ENCODE results near the gene CACNA2D3. TPM values are rescaled to one million over a fixed set of nuclear protein-coding genes. Genes with fewer than 3 reads are reported as not detected.
A peak's percentile ranks its signal among the peaks of the same experiment; 100 is the strongest.

Gene CACNA2D3
- polyA plus RNA-seq, 1 donor (not counting 4 experiments of a cell fraction or from before 2014, with no cell fraction given), result 0.08 TPM

DNA sequence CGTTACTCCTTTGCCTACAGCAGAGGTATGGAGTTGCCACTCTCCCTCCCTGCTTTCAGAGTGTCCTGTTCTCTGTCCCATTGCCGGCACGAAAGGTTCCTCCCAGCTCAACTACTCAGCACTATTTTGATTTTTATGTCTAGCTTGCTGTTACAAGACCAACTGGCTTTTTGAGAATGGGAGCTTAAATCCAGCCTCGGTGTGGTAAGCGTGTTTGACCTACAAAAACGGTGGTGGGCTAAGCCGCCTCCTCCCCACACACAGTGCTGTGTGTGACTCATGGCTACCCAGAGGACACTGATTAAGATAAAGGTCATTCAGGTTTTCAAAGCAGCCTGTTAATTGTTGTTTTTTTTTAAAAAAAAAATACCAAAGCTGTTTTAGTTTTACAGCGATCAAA is 741.0 kb downstream of the CACNA2D3 start:
- no peak for DNase-seq (ENCODE audit: low read depth, low spot score)
- Histone ChIP-seq H3K79me2 (ENCODE audit: control insufficient read depth, insufficient read depth, low read length) (no peaks in the 10 kb centered on the region), H3K4me3 (ENCODE audit: control insufficient read depth in 2 of 3, extremely low read depth in 1 of 3, insufficient read depth in 2 of 3, low read depth in 1 of 3, low read length in 3 of 3) (no peak overlapping the region), H3K9me3 (ENCODE audit: control insufficient read depth, low read depth, low read length) (no peaks in the 10 kb centered on the region), H3K9me1 (ENCODE audit: control insufficient read depth, extremely low read depth, insufficient read depth, low read length) (no peaks in the 10 kb centered on the region), H3K4me2 (ENCODE audit: control insufficient read depth, extremely low read depth, insufficient read depth, low read depth, low read length) (peak overlapping the region; percentile 49), H3K4me1 (ENCODE audit: control insufficient read depth, extremely low read depth, insufficient read depth, low read length) (peaks cover 17% of the 10 kb centered on the region), H3K9ac (ENCODE audit: control insufficient read depth, extremely low read depth, insufficient read depth, low read length) (no peak overlapping the region), H3K36me3 (ENCODE audit: control insufficient read depth in 2 of 2, extremely low read depth in 1 of 2, insufficient read depth in 2 of 2, low read length in 2 of 2) (no peaks in the 10 kb centered on the region), H2AFZ (ENCODE audit: control insufficient read depth, low read length) (peak overlapping the region; percentile 64), H4K20me1 (ENCODE audit: control insufficient read depth, extremely low read depth, insufficient read depth, low read length) (no peaks in the 10 kb centered on the region), H3K27me3 (ENCODE audit: control insufficient read depth, extremely low read depth, insufficient read depth, low read length) (no peaks in the 10 kb centered on the region), H3K27ac (ENCODE audit: control insufficient read depth, insufficient read depth, low read length) (no peak overlapping the region)
- peak; percentile 43 for FAIRE-seq
- TF ChIP-seq, protein P1, sequence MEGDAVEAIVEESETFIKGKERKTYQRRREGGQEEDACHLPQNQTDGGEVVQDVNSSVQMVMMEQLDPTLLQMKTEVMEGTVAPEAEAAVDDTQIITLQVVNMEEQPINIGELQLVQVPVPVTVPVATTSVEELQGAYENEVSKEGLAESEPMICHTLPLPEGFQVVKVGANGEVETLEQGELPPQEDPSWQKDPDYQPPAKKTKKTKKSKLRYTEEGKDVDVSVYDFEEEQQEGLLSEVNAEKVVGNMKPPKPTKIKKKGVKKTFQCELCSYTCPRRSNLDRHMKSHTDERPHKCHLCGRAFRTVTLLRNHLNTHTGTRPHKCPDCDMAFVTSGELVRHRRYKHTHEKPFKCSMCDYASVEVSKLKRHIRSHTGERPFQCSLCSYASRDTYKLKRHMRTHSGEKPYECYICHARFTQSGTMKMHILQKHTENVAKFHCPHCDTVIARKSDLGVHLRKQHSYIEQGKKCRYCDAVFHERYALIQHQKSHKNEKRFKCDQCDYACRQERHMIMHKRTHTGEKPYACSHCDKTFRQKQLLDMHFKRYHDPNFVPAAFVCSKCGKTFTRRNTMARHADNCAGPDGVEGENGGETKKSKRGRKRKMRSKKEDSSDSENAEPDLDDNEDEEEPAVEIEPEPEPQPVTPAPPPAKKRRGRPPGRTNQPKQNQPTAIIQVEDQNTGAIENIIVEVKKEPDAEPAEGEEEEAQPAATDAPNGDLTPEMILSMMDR (optimal IDR thresholded peaks at IDR 0.05 in 1 of 3, IDR thresholded peaks at IDR 0.05 in 1 of 3, conservative IDR thresholded peaks at IDR 0.05 in 1 of 3; ENCODE audit: extremely low read depth in 1 of 3, insufficient read depth in 2 of 3, low read length in 3 of 3), result no peak
- no peak for TF ChIP-seq EZH2 (IDR thresholded peaks at IDR 0.05; ENCODE audit: low read length)
- dilution Hi-C loops (cut with MboI; ENCODE audit: extremely low pct_ligation_motif_present, low sequenced_read_pairs), result no loop called here

DNA sequence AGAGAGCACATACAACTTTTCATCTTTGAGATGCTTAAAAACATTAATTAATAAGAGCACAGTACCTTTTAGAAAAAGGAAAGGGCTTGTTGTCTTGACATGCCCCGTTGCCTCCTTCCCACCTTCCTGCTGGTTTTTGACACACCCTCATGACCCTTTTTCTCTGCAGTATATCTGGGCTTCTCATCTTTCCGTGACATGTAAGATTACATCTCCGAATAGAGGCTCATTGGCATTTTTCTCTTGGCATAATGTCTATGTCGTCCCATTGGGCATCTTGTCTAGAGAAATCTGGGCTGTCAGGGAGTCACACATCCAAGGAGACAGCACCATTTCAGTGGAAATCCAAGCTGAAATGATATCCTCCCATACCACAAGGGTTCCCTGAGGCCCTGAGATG is 741.4 kb downstream of the CACNA2D3 start:
- dilution Hi-C loops (cut with MboI; ENCODE audit: extremely low pct_ligation_motif_present, low sequenced_read_pairs), result no loop called here
- Histone ChIP-seq H3K36me3 (ENCODE audit: control insufficient read depth in 2 of 2, extremely low read depth in 1 of 2, insufficient read depth in 2 of 2, low read length in 2 of 2) (no peaks in the 10 kb centered on the region), H3K4me1 (ENCODE audit: control insufficient read depth, extremely low read depth, insufficient read depth, low read length) (peaks cover 17% of the 10 kb centered on the region), H3K27ac (ENCODE audit: control insufficient read depth, insufficient read depth, low read length) (no peak overlapping the region), H3K9me3 (ENCODE audit: control insufficient read depth, low read depth, low read length) (no peaks in the 10 kb centered on the region), H3K27me3 (ENCODE audit: control insufficient read depth, extremely low read depth, insufficient read depth, low read length) (no peaks in the 10 kb centered on the region), H4K20me1 (ENCODE audit: control insufficient read depth, extremely low read depth, insufficient read depth, low read length) (no peaks in the 10 kb centered on the region), H3K79me2 (ENCODE audit: control insufficient read depth, insufficient read depth, low read length) (no peaks in the 10 kb centered on the region), H3K4me3 (ENCODE audit: control insufficient read depth in 2 of 3, extremely low read depth in 1 of 3, insufficient read depth in 2 of 3, low read depth in 1 of 3, low read length in 3 of 3) (no peak overlapping the region), H3K4me2 (ENCODE audit: control insufficient read depth, extremely low read depth, insufficient read depth, low read depth, low read length) (peak overlapping the region; percentile 49), H3K9me1 (ENCODE audit: control insufficient read depth, extremely low read depth, insufficient read depth, low read length) (no peaks in the 10 kb centered on the region), H2AFZ (ENCODE audit: control insufficient read depth, low read length) (peak overlapping the region; percentile 21), H3K9ac (ENCODE audit: control insufficient read depth, extremely low read depth, insufficient read depth, low read length) (no peak overlapping the region)
- FAIRE-seq (no peak), DNase-seq (ENCODE audit: low read depth, low spot score) (no peak)
- TF ChIP-seq EZH2 (IDR thresholded peaks at IDR 0.05; ENCODE audit: low read length), result no peak
- TF ChIP-seq, protein P1 (optimal IDR thresholded peaks at IDR 0.05 in 1 of 3, IDR thresholded peaks at IDR 0.05 in 1 of 3, conservative IDR thresholded peaks at IDR 0.05 in 1 of 3; ENCODE audit: extremely low read depth in 1 of 3, insufficient read depth in 2 of 3, low read length in 3 of 3), result no peak
